ENCODE data around the gene GPR137. TPM values are rescaled to one million over a fixed set of nuclear protein-coding genes. Genes with fewer than 3 reads are reported as not detected.

GPR137 gene
- total RNA-seq, 1 donor from 2014 or later, result 19.9 TPM

GRCh38 chr11:64316672-64317324 is 31.1 kb downstream of the GPR137 start:
- DNase-seq (ENCODE audit: low spot score), result no peak

- peak; percentile 97 for DNase-seq (ENCODE audit: low spot score)
These were observed 31.8 kb downstream of the GPR137 start, which contains the start of gene TRMT112 for GRCh38 chr11:64317325-64317960. TSS of gene TRMT112 (minus strand) at chr11:64317559. CDS start at chr11:64317526, 33 bp downstream.

- DNase-seq (ENCODE audit: low spot score), result peak; percentile 98
These were observed 32.5 kb downstream of the GPR137 start, which contains the start of gene PRDX5 for GRCh38 chr11:64317961-64318765. TSS of gene PRDX5 (plus strand) at chr11:64318121. CDS start at chr11:64318216, 95 bp downstream.

- no peak for DNase-seq (ENCODE audit: low spot score)
These were observed 33.4 kb downstream of the GPR137 start for GRCh38 chr11:64318766-64319761.

- no peak for DNase-seq (ENCODE audit: low spot score)
These were observed 34.9 kb downstream of the GPR137 start for GRCh38 chr11:64320556-64320955.

GRCh38 chr11:64321026-64321425 is 35.4 kb downstream of the GPR137 start:
- no peak for DNase-seq (ENCODE audit: low spot score)

- DNase-seq (ENCODE audit: low spot score), result no peak
These were observed 35.9 kb downstream of the GPR137 start for GRCh38 chr11:64321533-64321932.

GRCh38 chr11:64322925-64323260 is 37.2 kb downstream of the GPR137 start:
- peak; percentile 57 for DNase-seq (ENCODE audit: low spot score)

- peak; percentile 64 for DNase-seq (ENCODE audit: low spot score)
These were observed 37.7 kb downstream of the GPR137 start for GRCh38 chr11:64323373-64323772.

- DNase-seq (ENCODE audit: low spot score), result peak; percentile 62
These were observed 38.3 kb downstream of the GPR137 start for GRCh38 chr11:64323984-64324383.

GRCh38 chr11:64324692-64325469 is 39.2 kb downstream of the GPR137 start:
- no peak for DNase-seq (ENCODE audit: low spot score)

GRCh38 chr11:64327375-64327774 is 41.7 kb downstream of the GPR137 start:
- DNase-seq (ENCODE audit: low spot score), result no peak

GRCh38 chr11:64327993-64328392 is 42.3 kb downstream of the GPR137 start:
- DNase-seq (ENCODE audit: low spot score), result no peak

- no peak for DNase-seq (ENCODE audit: low spot score)
These were observed 45.2 kb downstream of the GPR137 start for GRCh38 chr11:64330888-64331287.

GRCh38 chr11:64331569-64332371 is 46.1 kb downstream of the GPR137 start:
- peak; percentile 90 for DNase-seq (ENCODE audit: low spot score)

- DNase-seq (ENCODE audit: low spot score), result no peak
These were observed 47.9 kb downstream of the GPR137 start for GRCh38 chr11:64333556-64333955.

- no peak for DNase-seq (ENCODE audit: low spot score)
These were observed 49.4 kb downstream of the GPR137 start for GRCh38 chr11:64334764-64335735.
